Keratinocyte (primary cell): ENCODE data around the gene FGF19. TPM values are rescaled to one million over a fixed set of nuclear protein-coding genes. Genes with fewer than 3 reads are reported as not detected.

ENCODE experiments used
- DNase-seq: peaks from one replicate; pipeline ENCODE4 v3.0.0-alpha.2; 2011; ENCODE audit warnings: low read depth, missing footprints, low spot score
- FAIRE-seq: peaks from 2 replicates; lab custom pipeline; 2011; peaks lifted over from hg19 to GRCh38; lab: Jason Lieb, UNC
- H2AFZ ChIP-seq: 2 replicates; pipeline ENCODE4 v1.6.0; 2012; ENCODE audit warnings: low read length, control low read depth, inconsistent platforms; ENCODE audit not compliant: control insufficient read depth
- H3K27ac ChIP-seq: 2 replicates; pipeline ENCODE4 v1.5.1; 2011; ENCODE audit warnings: low read length; ENCODE audit not compliant: control insufficient read depth, insufficient read depth
- H3K27me3 ChIP-seq: 3 replicates; pipeline ENCODE4 v1.6.0; 2011; ENCODE audit warnings: low read length; ENCODE audit not compliant: control insufficient read depth, insufficient read depth; ENCODE audit errors: extremely low read depth
- H3K36me3 ChIP-seq, 2 experiments: 2 replicates in 1 of 2; 3 replicates in 1 of 2; pipeline ENCODE4 v1.5.1; 2011; ENCODE audit warnings: low read length in 2 of 2, mild to moderate bottlenecking in 1 of 2; ENCODE audit not compliant: control insufficient read depth in 2 of 2, insufficient read depth in 2 of 2; ENCODE audit errors: extremely low read depth in 1 of 2
- H3K4me1 ChIP-seq: 3 replicates; pipeline ENCODE4 v1.5.1; 2011; ENCODE audit warnings: low read length; ENCODE audit not compliant: control insufficient read depth, insufficient read depth; ENCODE audit errors: extremely low read depth
- H3K4me2 ChIP-seq: 3 replicates; pipeline ENCODE4 v1.6.0; 2011; ENCODE audit warnings: low read depth, low read length; ENCODE audit not compliant: control insufficient read depth, insufficient read depth; ENCODE audit errors: extremely low read depth
- H3K4me3 ChIP-seq, 3 experiments: fragments of 200-600 bp in 1 of 3; sonication (generic) in 1 of 3; 2 replicates in 2 of 3; 3 replicates in 1 of 3; pipeline ENCODE4 v1.5.1; 2011 to 2016; ENCODE audit warnings: low read length in 3 of 3, mild to moderate bottlenecking in 3 of 3, control low read depth in 2 of 3, inconsistent platforms in 1 of 3, low read depth in 1 of 3, mixed read lengths in 1 of 3, mixed run types in 1 of 3, moderate library complexity in 1 of 3; ENCODE audit not compliant: control insufficient read depth in 2 of 3, insufficient read depth in 2 of 3; ENCODE audit errors: extremely low read depth in 1 of 3
- H3K79me2 ChIP-seq: 2 replicates; pipeline ENCODE4 v1.6.0; 2012; ENCODE audit warnings: low read length; ENCODE audit not compliant: control insufficient read depth, insufficient read depth
- H3K9ac ChIP-seq: 3 replicates; pipeline ENCODE4 v1.6.0; 2011; ENCODE audit warnings: low read length; ENCODE audit not compliant: control insufficient read depth, insufficient read depth; ENCODE audit errors: extremely low read depth
- H3K9me1 ChIP-seq: 3 replicates; pipeline ENCODE4 v1.6.0; 2011; ENCODE audit warnings: low read length; ENCODE audit not compliant: control insufficient read depth, insufficient read depth; ENCODE audit errors: extremely low read depth
- H3K9me3 ChIP-seq: 2 replicates; pipeline ENCODE4 v1.5.1; 2012; ENCODE audit warnings: low read depth, low read length; ENCODE audit not compliant: control insufficient read depth
- H4K20me1 ChIP-seq: 3 replicates; pipeline ENCODE4 v1.6.0; 2011; ENCODE audit warnings: low read length; ENCODE audit not compliant: control insufficient read depth, insufficient read depth; ENCODE audit errors: extremely low read depth
- EZH2 ChIP-seq: IDR thresholded peaks from one replicate; pipeline ENCODE4 v1.6.1; 2012; ENCODE audit warnings: inconsistent platforms, mild to moderate bottlenecking, low read length, moderate library complexity
- dilution Hi-C: fragments of 300-500 bp; cut with MboI; formaldehyde crosslinking; loops from one replicate; pipeline ENCODE4 v1.7.0; 2020; ENCODE audit warnings: low sequenced_read_pairs; ENCODE audit not compliant: extremely low pct_ligation_motif_present
- polyA plus RNA-seq, 5 experiments: library from polyadenylated mRNA; depleted of rRNA in 3 of 5; stranded (reverse) in 3 of 5; stranded (forward) in 1 of 5; unstranded in 1 of 5; fragments of >200 nt; gene quantifications; 1 replicate in 1 of 5; 2 replicates in 3 of 5; 3 replicates in 1 of 5; pipeline versions ENCODE4 v1.2.1 to v1.2.3, GENCODE V29; 2011 to 2012; ENCODE audit warnings: missing spikeins in 2 of 5, low read depth in 1 of 5, low replicate concordance in 1 of 5
- TF ChIP-seq, protein P1 (sequence below), 3 experiments: IDR thresholded peaks in 1 of 3; conservative IDR thresholded peaks in 1 of 3; optimal IDR thresholded peaks in 1 of 3; 2 replicates in 2 of 3; 3 replicates in 1 of 3; pipeline versions ENCODE3 to v1.5.1; 2011; ENCODE audit warnings: low read length in 3 of 3, mild to moderate bottlenecking in 3 of 3, moderate library complexity in 2 of 3, control low read depth in 1 of 3, inconsistent platforms in 1 of 3; ENCODE audit not compliant: insufficient read depth in 2 of 3; ENCODE audit errors: extremely low read depth in 1 of 3

Gene FGF19
- polyA plus RNA-seq, 1 donor (not counting 4 experiments of a cell fraction or from before 2014, with no cell fraction given) = 0.08 TPM

DNA sequence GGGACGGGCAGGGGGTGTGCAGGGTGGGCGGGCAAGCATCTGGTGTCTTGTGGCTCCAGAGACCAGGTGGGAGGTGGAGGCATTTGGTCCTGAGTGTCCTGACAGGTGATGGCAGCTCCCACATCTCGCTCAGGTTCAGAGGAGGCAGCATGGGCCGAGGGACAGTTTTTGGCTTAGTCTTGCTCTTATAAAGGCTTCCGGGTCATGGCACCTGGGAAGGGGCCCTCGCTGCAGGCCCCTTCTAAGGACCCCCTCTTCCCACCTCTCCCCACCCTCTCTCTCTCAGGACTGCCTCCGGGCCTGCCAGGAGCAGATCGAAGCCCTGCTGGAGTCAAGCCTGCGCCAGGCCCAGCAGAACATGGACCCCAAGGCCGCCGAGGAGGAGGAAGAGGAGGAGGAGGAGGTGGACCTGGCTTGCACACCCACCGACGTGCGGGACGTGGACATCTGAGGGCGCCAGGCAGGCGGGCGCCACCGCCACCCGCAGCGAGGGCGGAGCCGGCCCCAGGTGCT is 52.9 kb downstream of the FGF19 start:
- no peak overlapping the region for H3K27ac ChIP-seq
- H3K36me3 ChIP-seq = peaks cover 37 to 41% of the 10 kb centered on the region in 2 experiments
- H3K4me1 ChIP-seq = no peaks in the 10 kb centered on the region
- dilution Hi-C loops = no loop called here
- H3K9me3 ChIP-seq = no peaks in the 10 kb centered on the region
- no peak overlapping the region for H2AFZ ChIP-seq
- no peak overlapping the region for H3K9ac ChIP-seq
- H3K27me3 ChIP-seq = no peaks in the 10 kb centered on the region
- TF ChIP-seq, protein P1, sequence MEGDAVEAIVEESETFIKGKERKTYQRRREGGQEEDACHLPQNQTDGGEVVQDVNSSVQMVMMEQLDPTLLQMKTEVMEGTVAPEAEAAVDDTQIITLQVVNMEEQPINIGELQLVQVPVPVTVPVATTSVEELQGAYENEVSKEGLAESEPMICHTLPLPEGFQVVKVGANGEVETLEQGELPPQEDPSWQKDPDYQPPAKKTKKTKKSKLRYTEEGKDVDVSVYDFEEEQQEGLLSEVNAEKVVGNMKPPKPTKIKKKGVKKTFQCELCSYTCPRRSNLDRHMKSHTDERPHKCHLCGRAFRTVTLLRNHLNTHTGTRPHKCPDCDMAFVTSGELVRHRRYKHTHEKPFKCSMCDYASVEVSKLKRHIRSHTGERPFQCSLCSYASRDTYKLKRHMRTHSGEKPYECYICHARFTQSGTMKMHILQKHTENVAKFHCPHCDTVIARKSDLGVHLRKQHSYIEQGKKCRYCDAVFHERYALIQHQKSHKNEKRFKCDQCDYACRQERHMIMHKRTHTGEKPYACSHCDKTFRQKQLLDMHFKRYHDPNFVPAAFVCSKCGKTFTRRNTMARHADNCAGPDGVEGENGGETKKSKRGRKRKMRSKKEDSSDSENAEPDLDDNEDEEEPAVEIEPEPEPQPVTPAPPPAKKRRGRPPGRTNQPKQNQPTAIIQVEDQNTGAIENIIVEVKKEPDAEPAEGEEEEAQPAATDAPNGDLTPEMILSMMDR (optimal IDR thresholded peaks at IDR 0.05 in 1 of 3, IDR thresholded peaks at IDR 0.05 in 1 of 3, conservative IDR thresholded peaks at IDR 0.05 in 1 of 3; ENCODE audit: extremely low read depth in 1 of 3, insufficient read depth in 2 of 3, low read length in 3 of 3) = no peak
- no peak for TF ChIP-seq EZH2
- peaks cover 16% of the 10 kb centered on the region for H4K20me1 ChIP-seq
- no peak overlapping the region for H3K4me3 ChIP-seq
- DNase-seq (no peak), FAIRE-seq (no peak)
- H3K9me1 ChIP-seq = peaks cover 2% of the 10 kb centered on the region
- peaks cover 23% of the 10 kb centered on the region for H3K79me2 ChIP-seq
- no peak overlapping the region for H3K4me2 ChIP-seq

GRCh38 chr11:69650081-69650831 is 53.6 kb downstream of the FGF19 start:
- no peak overlapping the region for H2AFZ ChIP-seq
- peaks cover 41 to 42% of the 10 kb centered on the region in 2 experiments for H3K36me3 ChIP-seq
- H3K27me3 ChIP-seq = no peaks in the 10 kb centered on the region
- DNase-seq = no peak
- no peak overlapping the region for H3K27ac ChIP-seq
- H3K9me3 ChIP-seq = no peaks in the 10 kb centered on the region
- no peak overlapping the region for H3K9ac ChIP-seq
- H3K9me1 ChIP-seq = peaks cover 2% of the 10 kb centered on the region
- peaks cover 30% of the 10 kb centered on the region for H3K79me2 ChIP-seq
- H4K20me1 ChIP-seq = peaks cover 17% of the 10 kb centered on the region
- no peak overlapping the region for H3K4me3 ChIP-seq
- H3K4me1 ChIP-seq = no peaks in the 10 kb centered on the region
- TF ChIP-seq, protein P1 (optimal IDR thresholded peaks at IDR 0.05 in 1 of 3, IDR thresholded peaks at IDR 0.05 in 1 of 3, conservative IDR thresholded peaks at IDR 0.05 in 1 of 3; ENCODE audit: extremely low read depth in 1 of 3, insufficient read depth in 2 of 3, low read length in 3 of 3) = no peak
- TF ChIP-seq EZH2 = no peak
- no peak for FAIRE-seq
- no peak overlapping the region for H3K4me2 ChIP-seq
- dilution Hi-C loops = no loop called here
